ENCODE measurements around the gene SLC24A3.
"Not testable (repeated sequence)": the region's sequence is repeated elsewhere in the genome, so short reads cannot be mapped to it uniquely, and the experiment has no call there.

The SLC24A3 gene

GRCh38 chr20:19652591-19653026, 440.2 kb downstream of the SLC24A3 start:
- no peak for DNase-seq

- DNase-seq: no peak
These were observed 440.9 kb downstream of the SLC24A3 start for GRCh38 chr20:19653327-19653726.

- no peak for DNase-seq
These were observed 442.5 kb downstream of the SLC24A3 start for GRCh38 chr20:19654921-19655320.

GRCh38 chr20:19658137-19658536, 445.7 kb downstream of the SLC24A3 start:
- no peak for DNase-seq

- DNase-seq: no peak
These were observed 447.0 kb downstream of the SLC24A3 start for GRCh38 chr20:19659448-19659847.

GRCh38 chr20:19660808-19661378, 448.5 kb downstream of the SLC24A3 start:
- no peak for DNase-seq

GRCh38 chr20:19661717-19662636, 449.5 kb downstream of the SLC24A3 start:
- peak; percentile 60 for DNase-seq

GRCh38 chr20:19662637-19662995, 450.2 kb downstream of the SLC24A3 start:
- no peak for DNase-seq

- no peak for DNase-seq
These were observed 456.0 kb downstream of the SLC24A3 start for GRCh38 chr20:19668418-19668817.

- no peak for DNase-seq
These were observed 458.4 kb downstream of the SLC24A3 start for GRCh38 chr20:19670829-19671228.

GRCh38 chr20:19671374-19671773, 458.9 kb downstream of the SLC24A3 start:
- no peak for DNase-seq

- no peak for DNase-seq
These were observed 460.1 kb downstream of the SLC24A3 start for GRCh38 chr20:19672498-19672897.

- DNase-seq: no peak
These were observed 461.1 kb downstream of the SLC24A3 start for GRCh38 chr20:19673575-19673974.

GRCh38 chr20:19676202-19676601, 463.8 kb downstream of the SLC24A3 start:
- no peak for DNase-seq

- no peak for DNase-seq
These were observed 464.9 kb downstream of the SLC24A3 start for GRCh38 chr20:19677336-19677735.

- not testable (repeated sequence) for DNase-seq
These were observed 466.1 kb downstream of the SLC24A3 start for GRCh38 chr20:19678591-19678990.

- DNase-seq: no peak
These were observed 467.6 kb downstream of the SLC24A3 start for GRCh38 chr20:19679900-19680495.

GRCh38 chr20:19682249-19682648, 469.8 kb downstream of the SLC24A3 start:
- DNase-seq: no peak

- peak; percentile 86 for DNase-seq
These were observed 470.7 kb downstream of the SLC24A3 start for GRCh38 chr20:19683188-19683587.

- no peak for DNase-seq
These were observed 471.4 kb downstream of the SLC24A3 start for GRCh38 chr20:19683822-19684221.

- peak; percentile 16 for DNase-seq
These were observed 475.8 kb downstream of the SLC24A3 start for GRCh38 chr20:19688031-19688806.

GRCh38 chr20:19690462-19690861, 478.0 kb downstream of the SLC24A3 start:
- no peak for DNase-seq

GRCh38 chr20:19691125-19691524, 478.7 kb downstream of the SLC24A3 start:
- DNase-seq: no peak
